D341Med (cell line): Measurements from ENCODE around the gene FARSA.
"Not testable (repeated sequence)": the region's sequence is repeated elsewhere in the genome, so short reads cannot be mapped to it uniquely, and the experiment has no call there.

ENCODE experiments used
- DNase-seq: peaks from one replicate; pipeline ENCODE4 v3.0.0; 2012; ENCODE audit warnings: low spot score

FARSA gene

DNA sequence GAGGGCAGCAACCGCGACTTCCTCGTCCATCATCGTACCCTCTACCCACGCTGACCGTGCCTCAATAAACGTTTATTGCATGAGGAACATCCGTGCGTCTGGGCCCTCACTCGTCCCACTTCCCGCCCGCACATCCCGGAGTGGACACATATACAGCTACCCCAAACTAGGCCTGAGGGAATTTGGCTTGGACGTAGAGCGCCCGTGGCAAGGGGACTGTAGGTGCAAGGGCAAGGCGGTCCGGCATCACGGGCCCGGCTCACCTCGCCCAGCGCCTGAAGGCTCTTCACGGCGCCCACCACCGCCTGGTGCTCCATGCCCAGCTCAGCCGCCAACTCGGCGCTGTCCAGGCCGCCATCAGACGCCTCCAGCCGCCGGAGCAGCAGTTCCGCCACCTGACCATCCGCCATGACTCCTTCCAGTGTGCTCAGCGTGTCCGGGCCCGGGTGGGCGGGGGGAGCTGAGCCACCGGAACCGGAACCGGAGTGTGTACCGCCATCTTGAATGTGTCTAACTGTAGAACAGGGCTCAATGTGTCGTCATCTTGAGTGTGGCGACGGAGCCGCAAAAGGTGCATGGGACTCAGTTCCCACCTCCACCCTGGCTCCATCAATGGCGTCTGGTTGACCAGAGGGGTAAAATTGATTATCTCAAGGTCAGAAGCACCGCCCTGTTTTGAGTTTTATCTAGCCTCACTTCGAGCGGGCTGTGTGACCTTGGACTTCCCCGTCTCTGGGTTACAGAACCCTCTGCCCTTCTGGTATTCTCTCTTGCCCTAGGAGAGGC lies at the start of gene FARSA:
TSS of gene FARSA (minus strand) at position 425 of the 786 bp plus-strand sequence. CDS start at position 410, 15 bp downstream.
- DNase-seq: peak; percentile 93

DNA sequence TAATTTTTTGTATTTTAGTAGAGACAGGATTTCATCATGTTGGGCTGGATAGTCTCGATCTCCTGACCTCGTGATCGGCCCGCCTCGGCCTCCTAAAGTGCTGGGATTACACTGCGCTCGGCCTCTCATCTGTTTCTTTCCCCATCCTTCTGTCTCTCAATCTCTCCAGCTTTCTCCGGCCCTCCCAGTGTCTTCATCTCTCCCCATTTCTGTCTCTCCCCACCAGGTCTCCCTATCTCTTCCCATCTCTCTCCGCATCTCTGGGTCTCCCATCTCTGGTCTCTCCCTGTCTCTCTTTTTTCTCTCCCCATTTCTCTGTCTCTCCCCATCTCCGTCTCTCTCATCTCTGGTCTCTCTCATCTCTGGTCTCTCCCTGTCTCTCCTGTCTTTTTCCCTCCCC lies 49.6 kb upstream of the FARSA start:
- no peak for DNase-seq

DNA sequence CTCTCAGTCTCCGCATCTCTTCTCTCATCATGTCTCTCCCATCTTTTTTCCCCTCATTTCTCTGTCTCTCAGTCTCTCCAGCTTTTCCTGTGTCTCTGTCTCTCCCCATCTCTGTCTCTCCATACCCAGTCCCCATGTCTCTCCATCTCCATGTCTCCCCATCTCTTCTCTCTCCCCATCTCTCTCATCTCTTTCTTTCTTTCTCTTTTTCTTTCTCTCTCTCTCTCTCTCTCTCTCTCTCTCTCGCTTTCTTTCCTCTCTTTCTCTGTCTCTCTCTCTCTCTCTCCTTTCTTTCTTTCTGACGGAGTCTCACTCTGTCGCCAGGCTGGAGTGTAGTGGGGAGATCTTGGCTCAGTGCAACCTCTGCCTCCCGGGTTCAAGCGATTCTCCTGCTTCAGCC lies 49.1 kb upstream of the FARSA start:
- DNase-seq: no peak

DNA sequence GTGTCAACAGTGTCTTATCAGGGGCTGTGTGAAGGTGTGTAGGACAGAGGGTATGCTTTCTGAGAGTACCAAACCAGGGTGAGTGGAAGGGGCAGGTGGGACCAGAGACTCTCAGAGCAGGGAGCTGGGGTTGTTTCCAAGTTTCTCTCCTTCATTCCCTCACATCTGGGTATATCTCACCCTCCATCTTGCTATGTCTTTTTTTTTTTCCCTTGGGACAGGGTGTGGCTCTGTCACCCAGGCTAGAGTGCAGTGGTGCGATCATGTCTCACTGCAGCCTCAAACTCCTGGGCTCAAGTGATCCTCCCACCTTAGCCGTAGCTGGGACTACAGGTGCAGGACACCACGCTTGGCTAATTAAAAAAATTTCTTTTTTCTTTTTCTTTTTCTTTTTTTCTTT lies 46.5 kb upstream of the FARSA start:
- DNase-seq: no peak

DNA sequence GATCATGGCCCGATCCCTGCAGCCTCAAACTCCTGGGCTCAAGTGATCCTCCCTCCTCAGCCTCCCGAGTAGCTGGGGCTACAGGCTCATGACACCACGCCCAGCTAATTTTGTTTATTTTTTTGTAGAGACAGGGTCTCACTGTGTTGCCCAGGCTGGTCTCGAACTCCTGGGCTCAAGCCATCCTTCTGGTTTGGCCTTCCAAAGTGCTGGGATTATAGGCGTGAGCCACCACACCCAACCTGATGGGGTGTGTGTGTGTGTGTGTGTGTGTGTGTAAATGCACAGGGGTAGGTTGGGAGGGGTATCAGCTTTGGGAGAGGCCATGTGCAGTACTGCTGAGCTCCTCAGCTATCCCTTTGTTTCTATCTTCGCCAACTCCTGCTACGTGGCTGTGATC lies 42.6 kb upstream of the FARSA start:
- peak; percentile 43 for DNase-seq

DNA sequence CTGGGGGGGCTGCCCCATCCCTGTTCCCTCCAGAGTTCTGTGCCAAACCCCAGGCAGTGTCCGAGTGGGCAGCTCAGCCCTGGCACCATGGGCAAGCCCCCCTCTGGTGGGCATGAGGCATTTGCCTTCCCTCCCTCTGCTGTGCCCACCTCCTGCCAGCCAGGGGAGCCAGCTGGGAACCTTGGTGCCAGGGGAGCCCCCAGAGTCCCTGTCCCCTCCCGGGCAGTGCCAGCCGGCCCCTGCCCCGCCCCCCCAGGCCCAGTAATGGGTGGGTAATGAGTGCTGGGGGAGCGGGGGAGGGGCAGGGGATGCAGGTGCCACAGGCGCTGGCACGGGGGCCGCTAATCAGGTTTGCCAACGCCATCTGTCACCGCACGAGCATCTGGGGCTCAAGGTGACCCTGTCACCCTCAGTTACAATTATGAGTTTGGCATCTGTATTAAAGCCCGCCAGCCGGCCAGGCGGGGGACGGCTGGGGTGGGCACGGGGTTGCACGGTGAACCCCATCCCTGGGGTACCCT lies 41.8 kb upstream of the FARSA start:
- peak; percentile 73 for DNase-seq

DNA sequence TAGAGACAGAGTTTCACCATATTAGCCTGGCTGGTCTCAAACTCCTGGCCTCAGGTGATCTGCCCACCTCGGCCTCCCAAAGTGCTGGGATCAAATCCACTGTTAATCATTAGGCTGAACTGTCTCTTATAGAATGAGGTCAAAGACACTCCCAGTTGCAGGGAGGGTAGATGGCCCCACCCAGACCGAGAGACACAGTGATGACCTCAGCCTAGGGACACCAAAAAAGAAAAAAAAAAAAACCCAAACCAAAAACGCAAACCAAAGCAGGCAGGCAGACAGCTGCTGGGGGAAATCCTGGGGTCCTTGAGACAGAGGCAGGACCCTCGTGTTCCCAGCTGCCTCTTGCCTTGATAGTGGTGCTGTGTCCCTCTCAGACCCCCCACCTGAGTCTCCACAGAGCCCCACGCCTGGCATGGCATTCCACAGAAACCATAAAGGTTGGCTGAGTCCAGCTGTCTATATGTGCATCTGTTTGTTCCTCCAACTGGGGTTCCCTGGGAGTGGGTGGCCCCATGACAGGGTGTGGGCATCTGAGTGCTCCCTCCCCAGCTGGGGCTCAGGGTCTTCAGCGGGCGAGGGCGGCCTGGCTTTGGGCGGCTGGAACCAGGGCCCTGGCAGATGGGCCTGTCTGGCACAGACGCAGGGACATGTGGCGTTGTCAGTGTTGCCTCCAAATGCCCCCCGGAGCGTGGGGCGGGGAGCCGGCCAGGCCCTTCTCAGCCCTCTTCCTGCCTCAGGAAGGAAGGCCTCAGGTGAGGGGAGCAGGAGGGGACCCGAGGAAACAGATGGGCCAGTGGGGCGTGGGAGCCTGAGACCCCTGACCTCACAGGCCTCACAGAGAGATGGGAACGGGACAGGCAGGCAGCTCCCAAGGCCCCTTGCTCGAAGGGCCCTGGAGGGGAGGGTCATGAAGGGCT lies 41.0 kb upstream of the FARSA start:
- peak; percentile 84 for DNase-seq

DNA sequence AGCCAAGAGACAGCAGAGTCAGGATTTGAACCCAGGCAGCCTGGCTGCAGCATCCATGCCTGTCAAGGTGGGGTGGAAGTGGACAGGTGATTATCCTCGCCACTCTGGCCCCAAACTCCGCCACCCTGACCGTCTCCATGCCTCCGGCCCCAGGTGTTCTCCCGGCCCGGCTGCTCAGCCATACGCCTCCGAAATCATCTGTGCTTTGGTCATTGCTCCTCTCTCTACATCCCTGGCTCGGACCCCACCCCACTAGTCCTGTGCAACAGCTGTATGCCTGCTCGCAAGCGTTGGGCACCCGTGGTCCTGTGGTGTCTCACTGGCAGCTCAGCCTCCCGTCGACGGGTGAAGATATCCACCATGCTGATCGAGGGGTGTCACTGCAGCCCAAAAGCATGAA lies 39.7 kb upstream of the FARSA start:
- DNase-seq: no peak

DNA sequence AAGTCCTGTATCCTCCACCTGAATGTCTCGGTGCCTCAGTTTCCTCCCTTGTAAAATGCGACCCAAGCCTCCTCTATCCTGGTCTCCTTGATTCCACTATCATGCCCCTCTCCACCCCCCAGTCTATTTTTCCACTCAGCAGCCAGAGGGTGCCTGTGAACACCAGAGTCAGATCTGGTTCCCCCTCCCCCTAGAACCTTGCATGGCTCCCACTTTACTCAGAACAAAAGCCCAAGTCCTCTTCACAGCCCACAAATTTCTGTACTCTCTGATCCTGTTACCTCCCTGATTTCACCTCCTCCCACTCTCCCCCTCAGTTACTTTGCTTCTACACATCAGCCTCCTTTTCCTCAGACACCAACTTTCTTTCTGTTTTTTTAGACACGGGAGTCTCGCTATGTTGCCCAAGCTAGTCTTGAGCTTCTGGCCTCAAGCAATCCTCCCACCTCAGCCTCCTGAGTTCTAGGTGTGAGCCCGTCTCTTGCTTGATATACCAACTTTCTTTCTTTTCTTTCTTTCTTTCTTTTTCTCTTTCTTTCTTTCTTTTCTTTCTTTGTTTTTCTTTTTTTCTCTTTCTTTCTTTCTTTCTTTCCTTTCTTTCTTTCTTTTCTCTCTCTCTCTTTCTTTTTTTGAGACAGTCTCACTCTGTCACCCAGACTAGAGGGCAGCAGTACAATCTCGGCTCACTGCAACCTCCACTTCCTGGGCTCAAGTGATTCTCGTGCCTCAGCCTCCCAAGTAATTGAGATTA lies 36.7 kb upstream of the FARSA start:
- DNase-seq: no peak

DNA sequence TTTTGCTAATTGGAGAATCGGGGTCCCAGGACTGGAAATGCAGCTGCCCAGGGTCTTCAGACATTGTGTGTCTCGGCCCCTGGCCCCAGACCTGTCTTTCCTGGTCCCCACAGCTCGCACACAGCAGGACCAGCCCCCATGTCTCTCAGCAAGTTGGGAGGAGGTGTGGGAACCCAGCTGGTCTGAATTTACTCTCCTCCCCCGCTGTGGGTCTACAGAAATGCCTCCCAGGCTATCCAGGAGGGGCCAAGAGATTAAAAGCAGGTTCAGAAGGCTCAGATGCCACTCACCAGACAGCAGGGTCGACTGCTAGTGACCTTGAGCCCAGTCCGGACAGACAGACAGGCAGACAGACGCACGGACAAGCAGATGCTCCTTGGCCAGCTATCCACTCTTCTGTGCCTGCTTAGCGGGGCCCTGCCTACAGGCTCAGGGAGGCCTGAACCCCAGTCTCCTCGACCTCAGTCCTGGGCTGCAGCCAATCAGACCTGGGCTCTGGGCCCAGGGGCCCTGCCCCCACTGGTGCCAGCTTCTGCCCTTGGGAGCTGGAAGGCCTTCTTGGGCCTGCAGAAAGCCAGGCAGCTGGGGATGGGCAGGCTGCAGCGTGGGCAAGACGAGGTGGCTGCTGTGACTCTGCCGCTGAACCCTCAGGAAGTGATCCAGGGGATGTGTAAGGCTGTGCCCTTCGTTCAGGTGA lies 35.9 kb upstream of the FARSA start, which contains the start of gene DAND5:
TSS of gene DAND5 (plus strand) at position 285 of the 697 bp plus-strand sequence. CDS start at position 370, 85 bp downstream.
- peak; percentile 68 for DNase-seq

DNA sequence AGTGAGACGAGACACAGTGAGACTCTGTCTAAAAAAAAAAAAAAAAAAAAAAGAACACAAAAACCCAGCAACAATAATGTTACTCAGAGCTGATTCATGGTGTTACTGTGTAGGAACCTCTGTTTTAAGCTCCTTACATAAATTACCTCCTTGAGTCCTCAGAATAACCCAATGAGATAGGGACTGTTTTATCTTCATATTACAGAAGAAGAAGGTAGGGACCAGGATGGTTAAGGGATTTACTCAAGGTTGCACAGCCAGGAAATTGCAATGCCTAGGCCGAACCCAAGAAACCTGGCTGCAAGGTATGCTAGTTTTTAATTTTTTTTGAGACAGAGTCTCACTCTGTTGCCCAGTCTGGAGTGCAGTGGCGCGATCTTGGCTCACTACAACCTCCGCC lies 34.4 kb upstream of the FARSA start:
- DNase-seq: no peak

DNA sequence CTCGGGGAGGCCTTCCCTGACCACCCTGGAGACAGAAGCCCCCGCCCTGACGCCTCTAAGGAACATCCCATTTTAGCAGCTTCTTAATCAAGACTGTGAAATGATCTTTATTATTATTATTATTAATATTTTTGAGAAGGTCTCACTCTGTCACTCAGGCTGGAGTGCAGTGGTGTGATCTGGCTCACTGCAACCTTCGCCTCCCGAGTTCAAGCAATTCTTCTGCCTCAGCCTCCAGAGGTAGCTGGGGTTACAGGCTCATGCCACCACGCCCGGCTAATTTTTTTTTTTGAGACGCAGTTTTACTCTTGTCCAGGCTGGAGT lies 32.3 kb upstream of the FARSA start:
- no peak for DNase-seq

DNA sequence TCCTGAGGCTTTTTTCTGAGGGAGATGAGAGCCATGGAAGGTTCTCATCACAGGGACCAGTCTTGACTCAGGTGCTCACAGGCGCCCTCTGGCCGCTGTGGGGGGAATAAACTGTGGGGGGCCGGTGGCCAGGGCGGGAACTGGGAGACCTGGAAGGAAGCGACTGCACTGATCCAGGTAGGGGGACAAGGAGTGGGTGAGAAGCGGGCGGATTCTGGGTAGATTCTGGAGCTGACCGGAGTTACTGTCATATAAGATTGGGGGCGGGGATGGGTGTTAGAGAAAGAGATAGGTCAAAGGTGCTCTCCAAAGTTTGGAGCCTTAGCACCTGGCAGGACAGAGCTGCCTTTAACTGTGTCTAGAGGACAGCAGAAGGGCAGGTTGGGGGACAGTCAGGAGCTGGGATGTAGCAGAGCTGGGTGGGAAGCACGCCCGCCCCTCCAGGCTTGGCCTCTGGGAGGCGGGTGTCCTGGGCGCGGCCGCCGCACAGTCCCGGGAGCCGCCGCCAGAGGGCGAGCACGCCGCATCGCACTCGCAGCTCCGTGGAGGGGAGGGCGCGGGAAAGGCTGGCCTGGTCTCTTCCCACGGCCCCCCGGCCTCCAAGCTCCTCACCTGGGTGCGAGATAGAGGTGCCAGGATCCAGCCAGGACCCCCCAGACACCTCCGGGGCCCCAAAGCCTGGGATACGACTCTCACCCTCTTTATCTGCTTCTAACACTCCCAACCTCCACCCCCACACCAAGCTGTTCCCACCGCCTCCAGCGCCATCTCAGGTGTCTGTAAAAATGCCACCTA lies 31.7 kb upstream of the FARSA start:
- peak; percentile 92 for DNase-seq

DNA sequence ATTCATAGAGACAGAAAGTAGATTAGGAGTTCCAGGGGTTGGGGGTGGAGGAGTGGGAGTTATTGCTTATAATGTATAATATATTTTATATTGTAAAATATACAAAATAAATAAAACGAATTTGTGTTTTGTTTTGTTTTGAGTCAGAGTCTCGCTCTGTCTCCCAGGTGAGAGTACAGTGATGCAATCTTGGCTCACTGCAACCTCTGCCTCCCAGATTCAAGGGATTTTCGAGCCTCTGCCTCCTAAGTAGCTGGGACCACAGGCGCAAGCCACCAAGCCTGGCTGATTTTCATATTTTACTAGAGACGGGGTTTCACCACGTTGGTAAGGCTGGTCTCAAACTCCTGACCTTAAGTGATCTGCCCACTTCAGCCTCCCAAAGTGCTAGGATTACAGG lies 26.0 kb upstream of the FARSA start:
- DNase-seq: no peak

DNA sequence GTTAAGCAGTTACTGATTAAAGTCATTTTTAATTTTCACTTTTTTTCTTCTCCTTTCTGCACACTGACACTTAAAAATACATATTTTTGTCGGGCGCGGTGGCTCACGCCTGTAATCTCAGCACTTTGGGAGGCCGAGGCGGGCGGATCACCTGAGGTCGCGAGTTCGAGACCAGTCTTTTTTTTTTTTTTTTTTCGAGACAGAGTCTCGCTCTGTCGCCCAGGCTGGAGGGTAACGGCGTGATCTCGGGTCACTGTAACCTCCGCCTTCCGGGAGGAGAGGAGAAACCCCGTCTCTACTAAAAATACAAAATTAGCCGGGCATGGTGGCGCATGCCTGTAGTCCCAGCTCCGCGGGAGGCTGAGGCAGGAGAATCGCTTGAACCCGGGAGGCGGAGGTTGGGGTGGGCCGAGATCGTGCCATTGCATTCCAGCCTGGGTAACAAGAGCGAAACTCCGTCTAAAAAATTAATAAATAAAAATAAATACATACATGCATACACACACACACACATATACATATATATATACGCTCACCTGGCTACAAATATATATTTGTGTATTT lies 24.0 kb upstream of the FARSA start:
- not testable (repeated sequence) for DNase-seq

DNA sequence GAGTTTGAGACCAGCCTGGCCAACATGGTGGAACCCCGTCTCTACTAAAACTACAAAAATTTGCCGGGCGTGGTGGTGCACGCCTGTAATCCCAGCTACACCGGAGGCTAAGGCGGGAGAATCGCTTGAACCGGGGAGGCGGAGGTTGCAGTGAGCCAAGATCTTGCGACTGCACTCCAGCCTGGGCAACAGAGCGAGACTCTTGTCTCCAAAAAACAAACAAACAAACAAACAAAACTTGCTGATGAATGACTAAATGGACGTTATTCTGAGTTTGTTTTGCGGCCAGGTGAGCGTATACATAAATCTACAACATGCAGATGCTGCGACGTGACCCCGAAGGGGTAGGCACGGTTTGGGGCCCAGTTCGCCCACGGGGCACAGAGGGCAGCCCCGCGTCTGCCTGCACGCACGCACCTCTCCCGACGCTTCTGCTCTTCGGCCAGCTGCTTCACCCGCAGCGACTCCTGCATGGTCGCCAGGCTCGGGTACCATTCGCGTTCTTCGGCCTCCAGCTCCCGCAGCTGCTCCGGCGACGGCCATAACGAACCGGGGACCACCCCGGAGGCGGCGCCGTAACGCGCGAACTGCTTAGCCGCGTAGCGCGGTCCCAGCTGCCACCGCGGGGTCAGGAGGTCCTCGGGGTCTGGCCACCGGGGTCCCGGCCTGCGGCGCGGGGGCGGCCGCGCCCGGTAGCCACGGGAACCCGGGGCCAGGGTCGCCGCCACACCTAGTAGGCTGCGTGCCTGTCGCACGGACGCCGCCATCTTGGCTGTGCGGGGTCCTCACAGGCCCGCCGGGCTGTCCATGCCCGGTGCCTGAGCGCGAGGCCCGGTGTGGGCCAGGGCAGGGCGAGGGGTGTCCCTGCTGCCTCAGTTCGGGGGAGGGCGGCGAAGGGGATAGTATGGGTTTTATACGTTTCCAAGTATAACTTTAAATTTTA lies 23.2 kb upstream of the FARSA start, which contains the start of gene GADD45GIP1:
TSS of gene GADD45GIP1 (minus strand) at position 778 of the 943 bp plus-strand sequence. CDS start at position 767, 11 bp downstream.
- DNase-seq: peak; percentile 90

DNA sequence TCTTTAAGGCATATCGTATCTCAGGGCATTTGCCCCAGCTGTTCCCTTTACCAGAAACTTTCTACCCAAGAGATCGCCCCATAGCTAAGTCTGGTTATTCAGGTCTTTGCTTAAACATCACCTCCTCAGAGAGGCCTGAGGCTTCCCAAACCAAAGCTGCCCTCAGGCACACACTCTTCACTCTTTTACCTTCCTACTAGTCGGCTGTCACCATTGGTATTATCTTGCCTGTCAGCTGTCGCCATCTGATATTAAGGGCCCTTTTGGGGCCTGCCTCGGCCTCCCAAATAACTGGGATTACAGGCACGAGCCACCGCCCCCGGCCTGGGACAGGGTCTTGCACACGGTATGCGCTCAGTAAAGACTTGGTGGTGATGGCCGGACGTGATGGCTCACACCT lies 22.5 kb upstream of the FARSA start:
- DNase-seq: no peak

DNA sequence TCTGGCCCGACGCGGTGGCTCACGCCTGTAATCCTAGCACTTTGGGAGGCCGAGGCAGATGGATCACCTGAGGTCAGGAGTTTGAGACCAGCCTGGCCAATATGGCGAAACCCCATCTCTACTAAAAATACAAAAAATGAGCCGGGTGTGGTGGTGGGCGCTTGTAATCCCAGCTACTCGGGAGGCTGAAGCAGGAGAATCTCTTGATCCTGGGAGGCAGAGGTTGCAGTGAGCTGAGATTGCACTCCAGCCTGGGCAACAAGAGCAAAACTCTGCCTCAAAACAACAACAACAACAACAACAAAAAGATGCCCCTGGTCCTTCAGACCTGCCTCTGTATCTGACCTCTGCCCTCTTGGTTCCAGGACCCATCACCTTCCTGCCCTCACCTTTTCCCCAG lies 22.1 kb upstream of the FARSA start:
- not testable (repeated sequence) for DNase-seq

DNA sequence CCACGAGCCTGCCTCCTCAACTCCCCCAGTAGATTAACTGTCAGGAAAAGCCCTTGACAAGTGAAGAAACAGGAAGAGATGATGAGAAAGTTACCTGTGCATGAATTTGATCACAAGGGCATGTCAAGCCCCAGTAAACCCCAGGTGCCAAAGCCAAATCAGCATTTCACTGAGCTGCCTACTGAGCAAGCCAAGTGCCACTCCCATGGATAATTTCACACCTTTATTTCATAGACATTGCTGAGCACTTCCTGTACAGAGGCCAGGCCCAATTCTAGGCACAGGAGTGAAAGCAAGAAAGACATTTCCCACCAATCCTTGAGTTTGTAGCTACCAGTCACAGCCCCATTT lies 21.1 kb upstream of the FARSA start:
- DNase-seq: peak; percentile 10
